ENCODE results near the gene ENDOV.

GRCh38 chr17:80381416-80381923 is 33.5 kb upstream of the ENDOV start:
- TF ChIP-seq EZH2phosphoT487 (IDR thresholded peaks at IDR 0.05) (no peak), CTCF (IDR thresholded peaks at IDR 0.05) (no peak), EZH2 (IDR thresholded peaks at IDR 0.05) (no peak)
